IMR-90 (cell line): ENCODE measurements around the gene BCAR1. TPM values are rescaled to one million over a fixed set of nuclear protein-coding genes. Genes with fewer than 3 reads are reported as not detected.

Source experiments
- ATAC-seq: fragments of 200-7000 bp; cut with Tn5 transposase; 2 replicates; pipeline ENCODE4 v1.9.1; 2020; ENCODE audit warnings: low read depth, mild to moderate bottlenecking, moderate library complexity
- BruUV-seq: library from RNA; stranded (reverse); fragments of 400-500 nt; replicated peaks from 2 replicates; lab custom pipeline; 2021; lab: Mats Ljungman, UMichigan
- CTCF ChIA-PET: fragments of 300-600 bp; formaldehyde crosslinking; extraction: SDS; loops from one replicate; lab custom pipeline; 2021; ENCODE audit warnings: antibody characterized with exemption; lab: Yijun Ruan, JAX
- POLR2A ChIA-PET: fragments of 300-600 bp; sonication (Branson Sonifier 250); formaldehyde crosslinking; loops from one replicate; lab custom pipeline; 2022; ENCODE audit warnings: antibody characterized with exemption; ENCODE audit not compliant: unreplicated experiment; lab: Charles Lee
- DNase-seq: peaks from one replicate; pipeline ENCODE4 v3.0.0; 2013
- H2AFZ ChIP-seq: replicated peaks from 2 replicates; pipeline ENCODE3; 2013; ENCODE audit warnings: low read length, mild to moderate bottlenecking; ENCODE audit not compliant: poor library complexity
- H2AK5ac ChIP-seq: 2 replicates; pipeline ENCODE4 v1.6.1; 2013; ENCODE audit warnings: low read depth, low read length, inconsistent platforms
- H2AK9ac ChIP-seq: replicated peaks from 2 replicates; pipeline ENCODE3; 2013; ENCODE audit warnings: mild to moderate bottlenecking, low read depth, low read length, moderate library complexity; ENCODE audit not compliant: poor library complexity
- H2BK120ac ChIP-seq: 2 replicates; pipeline ENCODE4 v1.6.1; 2013; ENCODE audit warnings: low read depth, low read length, inconsistent platforms
- H2BK15ac ChIP-seq: 3 replicates; pipeline ENCODE4 v1.6.1; 2013; ENCODE audit warnings: low read depth, low read length, inconsistent platforms
- H2BK20ac ChIP-seq: 2 replicates; pipeline ENCODE4 v1.6.1; 2013; ENCODE audit warnings: low read depth, mild to moderate bottlenecking, inconsistent platforms, low read length, moderate library complexity
- H2BK5ac ChIP-seq: 2 replicates; pipeline ENCODE4 v1.6.1; 2013; ENCODE audit warnings: mild to moderate bottlenecking, low read depth, low read length, inconsistent platforms; ENCODE audit not compliant: poor library complexity, severe bottlenecking
- H3K14ac ChIP-seq: replicated peaks from 2 replicates; pipeline ENCODE4 v1.6.1; 2013; ENCODE audit warnings: low read depth, low read length, inconsistent platforms
- H3K18ac ChIP-seq: 2 replicates; pipeline ENCODE4 v1.6.1; 2013; ENCODE audit warnings: low read depth, low read length, control low read depth
- H3K23ac ChIP-seq: 2 replicates; pipeline ENCODE4 v1.6.1; 2013; ENCODE audit warnings: low read depth, low read length, inconsistent platforms
- H3K27ac ChIP-seq: 2 replicates; pipeline ENCODE4 v1.5.1; 2013; ENCODE audit warnings: mild to moderate bottlenecking, control low read depth, low read length; ENCODE audit not compliant: insufficient read depth
- H3K27me3 ChIP-seq: 2 replicates; pipeline ENCODE4 v1.6.1; 2013; ENCODE audit warnings: low read length; ENCODE audit not compliant: control insufficient read depth, insufficient read depth
- H3K36me3 ChIP-seq: 2 replicates; pipeline ENCODE4 v1.6.1; 2013; ENCODE audit warnings: low read length, mixed read lengths; ENCODE audit not compliant: control insufficient read depth, insufficient read depth
- H3K4ac ChIP-seq: 2 replicates; pipeline ENCODE4 v1.6.1; 2013; ENCODE audit warnings: low read depth, low read length, inconsistent platforms
- H3K4me1 ChIP-seq: 2 replicates; pipeline ENCODE4 v1.6.1; 2013; ENCODE audit warnings: low read length, mixed read lengths; ENCODE audit not compliant: control insufficient read depth, insufficient read depth
- H3K4me2 ChIP-seq: 2 replicates; pipeline ENCODE4 v1.6.1; 2013; ENCODE audit warnings: low read depth, mild to moderate bottlenecking, control low read depth, low read length, moderate library complexity
- H3K4me3 ChIP-seq: 2 replicates; pipeline ENCODE4 v1.5.1; 2013; ENCODE audit warnings: low read depth, mild to moderate bottlenecking, control low read depth, low read length, moderate library complexity; ENCODE audit not compliant: insufficient read depth
- H3K56ac ChIP-seq: 2 replicates; pipeline ENCODE4 v1.6.1; 2013; ENCODE audit warnings: low read length, inconsistent platforms; ENCODE audit not compliant: insufficient read depth; ENCODE audit errors: extremely low read depth
- H3K79me1 ChIP-seq, 2 experiments: 2 replicates each; pipeline ENCODE4 v1.6.1; 2013; ENCODE audit warnings: low read length in 2 of 2, inconsistent platforms in 1 of 2, low read depth in 1 of 2
- H3K9ac ChIP-seq: 2 replicates; pipeline ENCODE4 v1.6.1; 2013; ENCODE audit warnings: low read depth, low read length, control low read depth
- H3K9me1 ChIP-seq: 2 replicates; pipeline ENCODE4 v1.6.1; 2013; ENCODE audit warnings: low read length, inconsistent platforms; ENCODE audit not compliant: insufficient read depth
- H3K9me3 ChIP-seq: 2 replicates; pipeline ENCODE4 v1.6.1; 2013; ENCODE audit warnings: low read length; ENCODE audit not compliant: control insufficient read depth, insufficient read depth
- H4K20me1 ChIP-seq: 2 replicates; pipeline ENCODE4 v1.6.1; 2013; ENCODE audit warnings: low read length, inconsistent platforms; ENCODE audit not compliant: insufficient read depth
- H4K5ac ChIP-seq: 2 replicates; pipeline ENCODE4 v1.6.1; 2013; ENCODE audit warnings: mild to moderate bottlenecking, low read depth, low read length, control low read depth
- H4K8ac ChIP-seq, 2 experiments: 2 replicates each; pipeline ENCODE4 v1.6.1; 2013; ENCODE audit warnings: low read depth in 2 of 2, low read length in 2 of 2, control low read depth in 1 of 2, inconsistent platforms in 1 of 2
- H4K91ac ChIP-seq: 2 replicates; pipeline ENCODE4 v1.6.1; 2013; ENCODE audit warnings: low read depth, low read length, inconsistent platforms; ENCODE audit not compliant: insufficient read depth
- BHLHE40 ChIP-seq: fragments of 150-350 bp; IDR thresholded peaks from 2 replicates; pipeline ENCODE4 v1.6.1; 2016; ENCODE audit warnings: mild to moderate bottlenecking, low read depth, low read length
- CEBPB ChIP-seq: IDR thresholded peaks from 2 replicates; pipeline ENCODE4 v1.6.1; 2012; ENCODE audit warnings: low read depth, low read length, improper control_type of control experiment
- CHD1 ChIP-seq: IDR thresholded peaks from 2 replicates; pipeline ENCODE4 v1.6.1; 2012; ENCODE audit warnings: low read depth, low read length, improper control_type of control experiment
- ELK1 ChIP-seq: fragments of 150-350 bp; IDR thresholded peaks from 2 replicates; pipeline ENCODE4 v1.6.1; 2016; ENCODE audit warnings: low read depth, mild to moderate bottlenecking, low read length, moderate library complexity, borderline replicate concordance
- FOS ChIP-seq: fragments of 150-350 bp; IDR thresholded peaks from 2 replicates; pipeline ENCODE4 v1.6.1; 2016; ENCODE audit warnings: low read depth, low read length
- MAFK ChIP-seq: IDR thresholded peaks from 2 replicates; pipeline ENCODE4 v1.6.1; 2012; ENCODE audit warnings: low read depth, low read length, improper control_type of control experiment
- MAZ ChIP-seq: IDR thresholded peaks from 2 replicates; pipeline ENCODE4 v1.6.1; 2012; ENCODE audit warnings: low read depth, mild to moderate bottlenecking, low read length, improper control_type of control experiment, moderate library complexity, borderline replicate concordance
- NFE2L2 ChIP-seq: fragments of 150-350 bp; IDR thresholded peaks from 2 replicates; pipeline ENCODE4 v1.6.1; 2016; ENCODE audit warnings: low read depth, mild to moderate bottlenecking, low read length
- POLR2A ChIP-seq: IDR thresholded peaks from 2 replicates; pipeline ENCODE4 v1.6.1; 2012; ENCODE audit warnings: mild to moderate bottlenecking, low read depth, low read length
- RAD21 ChIP-seq: IDR thresholded peaks from 2 replicates; pipeline ENCODE4 v1.6.1; 2012; ENCODE audit warnings: low read length, improper control_type of control experiment
- RCOR1 ChIP-seq: IDR thresholded peaks from 2 replicates; pipeline ENCODE4 v1.6.1; 2012; ENCODE audit warnings: mild to moderate bottlenecking, low read length, improper control_type of control experiment; ENCODE audit not compliant: insufficient replicate concordance
- USF2 ChIP-seq: fragments of 150-350 bp; IDR thresholded peaks from 2 replicates; pipeline ENCODE4 v1.6.1; 2017; ENCODE audit warnings: mild to moderate bottlenecking, antibody characterized with exemption, low read length, low read depth
- WGBS, 2 experiments: methylation state at CpG; one replicate each; pipeline versions ENCODE4 v1.1.5 to v1.1.7; 2013; ENCODE audit warnings: missing lambda C conversion rate in 2 of 2; ENCODE audit not compliant: insufficient read length in 1 of 2; ENCODE audit errors: extremely low coverage in 2 of 2; 5-methylcytosine and 5-hydroxymethylcytosine counted together
- dilution Hi-C: fragments of 300-500 bp; cut with HindIII; formaldehyde crosslinking; loops from one replicate; pipeline ENCODE4 v1.14.3; 2018; ENCODE audit warnings: low sequenced_read_pairs; ENCODE audit not compliant: unreplicated experiment
- in situ Hi-C: fragments of 300-500 bp; cut with MboI; formaldehyde crosslinking; loops from 3 replicates; pipeline ENCODE4 v1.14.3; 2019; ENCODE audit warnings: low sequenced_read_pairs, inconsistent platforms, mixed read lengths
- intact Hi-C: fragments of 100-400 bp; cut with micrococcal nuclease; formaldehyde crosslinking; loops from 2 replicates; pipeline ENCODE4 v1.10.0; 2022
- polyA plus RNA-seq, 3 experiments: library from polyadenylated mRNA; depleted of rRNA; stranded (reverse); fragments of >200 nt; gene quantifications; 2 replicates each; pipeline ENCODE4 v1.2.3, GENCODE V29; 2012; ENCODE audit warnings: low replicate concordance in 1 of 3
- total RNA-seq: library from RNA; depleted of rRNA; stranded (reverse); fragments of >200 nt; gene quantifications from 2 replicates; pipeline ENCODE4 v1.2.3, GENCODE V29; 2012

The BCAR1 gene
- total and polyA plus RNA-seq, 2 of the 4 experiments (the other 2 are of a cell fraction): 18.1 to 99.4 TPM

GRCh38 chr16:75218256-75219076 lies 33.0 kb downstream of the BCAR1 start, which contains the start of gene CTRB1 (continued):
- TF ChIP-seq FOS: no peak

GRCh38 chr16:75217389-75217851 lies 34.0 kb downstream of the BCAR1 start:
- Histone ChIP-seq H3K4me3 (no peak overlapping the region), H3K9ac (no peak overlapping the region), H4K91ac (no peak overlapping the region), H2BK15ac (no peak overlapping the region), H3K4ac (no peak overlapping the region), H3K4me1 (no peaks in the 10 kb centered on the region), H2BK20ac (no peak overlapping the region), H2AFZ (no peak overlapping the region), H3K27ac (no peak overlapping the region), H3K18ac (no peak overlapping the region), H3K14ac (no peak overlapping the region), H2BK5ac (no peak overlapping the region), H3K23ac (no peak overlapping the region), H3K56ac (no peak overlapping the region), H4K20me1 (no peaks in the 10 kb centered on the region), H3K4me2 (no peak overlapping the region), H3K79me1 (no peaks in the 10 kb centered on the region), H2AK9ac (no peak overlapping the region), H2BK120ac (no peak overlapping the region), H4K8ac (no peak overlapping the region), H3K27me3 (no peaks in the 10 kb centered on the region), H3K9me1 (no peaks in the 10 kb centered on the region), H3K36me3 (no peaks in the 10 kb centered on the region), H2AK5ac (no peak overlapping the region), H3K9me3 (no peaks in the 10 kb centered on the region), H4K5ac (no peak overlapping the region)
- 91% methylated on average over 4 of the region's 11 CpGs; no CpG with 5 or more reads in 1 of the 2 experiments for WGBS, 2 experiments
- CTCF ChIA-PET: no interaction called here
- BruUV-seq: no TSS peak
- DNase-seq: no peak
- POLR2A ChIA-PET: no interaction called here
- in situ Hi-C loops (loop anchor here (25.0 kb wide), 2 partner anchors 370 to 545 kb away; no protein-coding TSS in a partner anchor), dilution Hi-C loops (no loop called here), intact Hi-C loops (no loop called here)
- no peak for ATAC-seq
- TF ChIP-seq NFE2L2: no peak
- TF ChIP-seq MAFK: no peak
- no peak for TF ChIP-seq BHLHE40
- no peak for TF ChIP-seq RCOR1
- no peak for TF ChIP-seq FOS
- TF ChIP-seq MAZ: no peak
- no peak for TF ChIP-seq CHD1
- TF ChIP-seq CEBPB: no peak
- no peak for TF ChIP-seq RAD21
- TF ChIP-seq USF2: no peak
- TF ChIP-seq ELK1: no peak
- no peak for TF ChIP-seq POLR2A
